HepG2 (cell line): ENCODE data around the gene ENTPD6. TPM values are rescaled to one million over a fixed set of nuclear protein-coding genes. Genes with fewer than 3 reads are reported as not detected.

ENCODE experiments used
- ATF7 ChIP-seq, 2 experiments: fragments of 450-650 bp in 1 of 2; sonication (generic) in 1 of 2; formaldehyde crosslinking in 1 of 2; IDR thresholded peaks; 2 replicates each; pipeline versions ENCODE4 v1.4.0 to v1.6.1; 2016 to 2020; ENCODE audit warnings: antibody characterized with exemption in 1 of 2, mild to moderate bottlenecking in 1 of 2, missing genetic modification reagents in 1 of 2
- CEBPB ChIP-seq: IDR thresholded peaks from 2 replicates; pipeline ENCODE4 v1.6.1; 2011; ENCODE audit warnings: low read depth, low read length, improper control_type of control experiment, borderline replicate concordance
- CEBPG ChIP-seq: IDR thresholded peaks from 2 replicates; pipeline ENCODE4 v1.6.1; 2016
- ELF3 ChIP-seq: IDR thresholded peaks from 2 replicates; pipeline ENCODE4 v1.6.1; 2016; ENCODE audit warnings: missing genetic modification reagents, missing compliant biosample characterization
- MLXIP ChIP-seq: sonication (generic); formaldehyde crosslinking; IDR thresholded peaks from 2 replicates; pipeline ENCODE4 v1.9.0; 2021; ENCODE audit warnings: missing genetic modification reagents, borderline replicate concordance
- MXD4 ChIP-seq: IDR thresholded peaks from 2 replicates; pipeline ENCODE4 v1.6.1; 2016; ENCODE audit warnings: mild to moderate bottlenecking, missing biosample characterization, missing genetic modification reagents
- RELA ChIP-seq: sonication (generic); formaldehyde crosslinking; IDR thresholded peaks from 2 replicates; pipeline ENCODE4 v1.4.0; 2020; ENCODE audit warnings: missing genetic modification reagents
- SYNCRIP ChIP-seq: fragments of 200-400 bp; formaldehyde crosslinking; IDR thresholded peaks from 2 replicates; pipeline ENCODE4 v1.6.1; 2018; ENCODE audit warnings: mild to moderate bottlenecking, low read depth, low read length; ENCODE audit not compliant: insufficient read depth
- ZFP91 ChIP-seq: sonication (generic); formaldehyde crosslinking; IDR thresholded peaks from 2 replicates; pipeline ENCODE4 v1.9.0; 2022; ENCODE audit warnings: missing genetic modification reagents, mild to moderate bottlenecking, borderline replicate concordance
- ZKSCAN8 ChIP-seq: IDR thresholded peaks from 2 replicates; pipeline ENCODE4 v1.6.1; 2016; ENCODE audit warnings: borderline replicate concordance, missing genetic modification reagents, missing compliant biosample characterization
- ZNF484 ChIP-seq: sonication (generic); formaldehyde crosslinking; IDR thresholded peaks from 2 replicates; pipeline ENCODE4 v1.5.1; 2020; ENCODE audit warnings: mild to moderate bottlenecking, low read depth, missing genetic modification reagents, borderline replicate concordance
- ZNF574 ChIP-seq: sonication (generic); formaldehyde crosslinking; IDR thresholded peaks from 2 replicates; pipeline ENCODE4 v1.4.0; 2020; ENCODE audit warnings: missing genetic modification reagents
- ZNF749 ChIP-seq: sonication (generic); formaldehyde crosslinking; IDR thresholded peaks from 2 replicates; pipeline ENCODE4 v1.8.0; 2022; ENCODE audit warnings: mild to moderate bottlenecking, missing genetic modification reagents, moderate library complexity, borderline replicate concordance
- ZSCAN25 ChIP-seq: sonication (generic); formaldehyde crosslinking; IDR thresholded peaks from 2 replicates; pipeline ENCODE4 v1.8.0; 2022; ENCODE audit warnings: mild to moderate bottlenecking, missing genetic modification reagents
- polyA plus RNA-seq, 8 experiments: library from polyadenylated mRNA; depleted of rRNA in 3 of 8; stranded (reverse) in 7 of 8; unstranded in 1 of 8; fragments of >200 nt; fragmentation: Illumina TruSeq in 4 of 8; extraction: Trizol in 4 of 8; gene quantifications; 2 replicates each; pipeline versions ENCODE4 v1.2.1 to v1.2.3, GENCODE V29; 2011 to 2016; ENCODE audit warnings: low read depth in 4 of 8, missing spikeins in 1 of 8, mixed read lengths in 1 of 8; ENCODE audit not compliant: insufficient read depth in 1 of 8
- total RNA-seq, 5 experiments: library from RNA; depleted of rRNA; stranded (reverse); fragments of >200 nt; fragmentation: Illumina TruSeq; extraction: Trizol; gene quantifications; 2 replicates each; pipeline ENCODE4 v1.2.3, GENCODE V29; 2016; ENCODE audit warnings: low read depth in 1 of 5
- TF ChIP-seq, protein P1 (sequence below): sonication (generic); formaldehyde crosslinking; IDR thresholded peaks from 2 replicates; pipeline ENCODE4 v1.4.0; 2020; ENCODE audit warnings: mild to moderate bottlenecking, missing genetic modification reagents
- TF ChIP-seq, protein P2 (sequence below): sonication (generic); formaldehyde crosslinking; IDR thresholded peaks from 2 replicates; pipeline ENCODE4 v1.5.1; 2020; ENCODE audit warnings: missing genetic modification reagents, mild to moderate bottlenecking, borderline replicate concordance

ENTPD6 gene
- total and polyA plus RNA-seq, 2 of the 13 experiments (the other 11 are each of a cell fraction or from before 2014, with no cell fraction given) = 164 to 172 TPM

GRCh38 chr20:25247956-25248785 lies 52.7 kb downstream of the ENTPD6 start, which contains the start of gene PYGB (continued):
- peak; percentile 93 for TF ChIP-seq ZNF574
- 0 out of 2 replicates have a peak, but pooled peaks have one; percentile 54 for TF ChIP-seq ZSCAN25 (CRISPR knock-in tag)
- TF ChIP-seq ZKSCAN8 = no peak; the same call in none of the 2 replicates
- TF ChIP-seq, protein P1, sequence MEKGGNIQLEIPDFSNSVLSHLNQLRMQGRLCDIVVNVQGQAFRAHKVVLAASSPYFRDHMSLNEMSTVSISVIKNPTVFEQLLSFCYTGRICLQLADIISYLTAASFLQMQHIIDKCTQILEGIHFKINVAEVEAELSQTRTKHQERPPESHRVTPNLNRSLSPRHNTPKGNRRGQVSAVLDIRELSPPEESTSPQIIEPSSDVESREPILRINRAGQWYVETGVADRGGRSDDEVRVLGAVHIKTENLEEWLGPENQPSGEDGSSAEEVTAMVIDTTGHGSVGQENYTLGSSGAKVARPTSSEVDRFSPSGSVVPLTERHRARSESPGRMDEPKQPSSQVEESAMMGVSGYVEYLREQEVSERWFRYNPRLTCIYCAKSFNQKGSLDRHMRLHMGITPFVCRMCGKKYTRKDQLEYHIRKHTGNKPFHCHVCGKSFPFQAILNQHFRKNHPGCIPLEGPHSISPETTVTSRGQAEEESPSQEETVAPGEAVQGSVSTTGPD = peak; percentile 90
- TF ChIP-seq ZFP91 (CRISPR knock-in tag) = peak; percentile 94
- TF ChIP-seq ELF3 (CRISPR knock-in tag) = peak; percentile 82
- no peak for TF ChIP-seq CEBPB
- TF ChIP-seq MXD4 = peak; percentile 87
- peak; percentile 97; the same call in 1 of the 2 replicates for TF ChIP-seq RELA (CRISPR knock-in tag)
- no peak; the same call in 1 of the 2 replicates for TF ChIP-seq MLXIP
- no peak for TF ChIP-seq SYNCRIP
- TF ChIP-seq ATF7 (IDR thresholded peaks at IDR 0.05) = no peak
- peak; percentile 65; the same call in 1 of the 2 replicates for TF ChIP-seq ATF7 (CRISPR knock-in tag; IDR thresholded peaks at IDR 0.05)
- TF ChIP-seq, protein P2, sequence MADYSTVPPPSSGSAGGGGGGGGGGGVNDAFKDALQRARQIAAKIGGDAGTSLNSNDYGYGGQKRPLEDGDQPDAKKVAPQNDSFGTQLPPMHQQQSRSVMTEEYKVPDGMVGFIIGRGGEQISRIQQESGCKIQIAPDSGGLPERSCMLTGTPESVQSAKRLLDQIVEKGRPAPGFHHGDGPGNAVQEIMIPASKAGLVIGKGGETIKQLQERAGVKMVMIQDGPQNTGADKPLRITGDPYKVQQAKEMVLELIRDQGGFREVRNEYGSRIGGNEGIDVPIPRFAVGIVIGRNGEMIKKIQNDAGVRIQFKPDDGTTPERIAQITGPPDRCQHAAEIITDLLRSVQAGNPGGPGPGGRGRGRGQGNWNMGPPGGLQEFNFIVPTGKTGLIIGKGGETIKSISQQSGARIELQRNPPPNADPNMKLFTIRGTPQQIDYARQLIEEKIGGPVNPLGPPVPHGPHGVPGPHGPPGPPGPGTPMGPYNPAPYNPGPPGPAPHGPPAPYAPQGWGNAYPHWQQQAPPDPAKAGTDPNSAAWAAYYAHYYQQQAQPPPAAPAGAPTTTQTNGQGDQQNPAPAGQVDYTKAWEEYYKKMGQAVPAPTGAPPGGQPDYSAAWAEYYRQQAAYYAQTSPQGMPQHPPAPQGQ (CRISPR knock-in tag) = peak; percentile 98
- TF ChIP-seq CEBPG (CRISPR knock-in tag) = peak; percentile 40; the same call in 1 of the 2 replicates
- TF ChIP-seq ZNF484 (CRISPR knock-in tag) = peak; percentile 95; the same call in 1 of the 2 replicates
- TF ChIP-seq ZNF749 (CRISPR knock-in tag) = peak; percentile 80; the same call in 1 of the 2 replicates
